ENCODE results near the gene PSD4. TPM values are rescaled to one million over a fixed set of nuclear protein-coding genes. Genes with fewer than 3 reads are reported as not detected.

The PSD4 gene
- total and polyA plus RNA-seq, 2 of the 8 experiments (the other 6 are each of a cell fraction or from before 2014, with no cell fraction given): 0.53 to 1.2 TPM

DNA sequence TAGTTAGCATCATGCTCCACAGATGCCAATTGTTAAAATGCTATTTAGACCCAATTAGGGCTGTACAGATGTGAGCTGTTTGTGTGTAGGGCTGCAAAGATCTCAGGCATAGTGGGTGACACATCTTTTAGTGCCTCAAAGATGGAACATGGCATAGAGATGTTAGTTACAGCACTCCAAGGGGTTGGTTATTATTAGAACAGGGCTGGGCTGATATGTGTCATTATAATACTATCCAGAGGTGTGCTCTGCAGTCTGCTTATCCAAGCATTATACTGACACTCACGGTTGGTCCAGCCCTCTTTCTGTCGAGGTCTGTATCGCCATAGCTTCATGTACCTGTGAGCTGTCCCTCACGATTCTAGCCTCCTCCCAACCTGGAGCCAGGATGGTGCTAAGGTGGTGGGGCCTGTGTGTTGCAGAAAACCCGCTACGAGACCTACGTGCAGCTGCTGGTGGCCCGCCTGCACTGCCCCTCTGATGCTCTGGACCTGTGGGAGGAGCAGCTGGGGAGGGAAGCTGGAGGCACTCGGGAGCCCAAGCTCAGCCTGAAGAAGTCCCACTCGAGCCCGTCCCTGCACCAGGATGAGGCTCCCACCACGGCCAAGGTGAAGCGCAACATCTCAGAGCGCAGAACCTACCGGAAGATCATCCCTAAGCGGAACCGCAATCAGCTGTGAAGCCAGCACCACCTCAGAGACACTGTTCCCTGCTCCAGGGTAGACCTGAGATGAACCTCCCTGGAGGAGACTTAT, 27.1 kb downstream of the PSD4 start (continued):
- TF ChIP-seq RXRA (IDR thresholded peaks at IDR 0.05; ENCODE audit: insufficient read depth, low read depth, low read length) (no peak), NRF1 (IDR thresholded peaks at IDR 0.05; ENCODE audit: low read depth, low read length) (no peak), CBX5 (IDR thresholded peaks at IDR 0.05; ENCODE audit: low read depth, low read length) (no peak), TEAD4 (IDR thresholded peaks at IDR 0.05; ENCODE audit: low read depth, low read length) (no peak), KDM1A (IDR thresholded peaks at IDR 0.05; ENCODE audit: borderline replicate concordance, low read length) (no peak)
